ENCODE data around the gene CIAO1.

CIAO1 gene

GRCh38 chr2:96240341-96241038 is 25.5 kb upstream of the CIAO1 start:
- Histone ChIP-seq H3K9ac (ENCODE audit: low read depth, low read length) (no peak overlapping the region), H3K27me3 (ENCODE audit: insufficient read depth, low read length) (no peaks in the 10 kb centered on the region), H3K27ac (ENCODE audit: low read length) (no peak overlapping the region), H3K4me1 (ENCODE audit: insufficient read depth, low read length) (no peaks in the 10 kb centered on the region), H3K9me3 (ENCODE audit: insufficient read depth, low read depth, low read length) (no peaks in the 10 kb centered on the region), H3K4me3 (ENCODE audit: low read length) (no peak overlapping the region), H3K36me3 (ENCODE audit: insufficient read depth, low read depth, low read length) (no peaks in the 10 kb centered on the region)

- H3K9me3 ChIP-seq (ENCODE audit: insufficient read depth, low read depth, low read length), result no peaks in the 10 kb centered on the region
- H3K27ac ChIP-seq (ENCODE audit: low read length), result no peak overlapping the region
- H3K4me1 ChIP-seq (ENCODE audit: insufficient read depth, low read length), result no peaks in the 10 kb centered on the region
- no peaks in the 10 kb centered on the region for H3K27me3 ChIP-seq (ENCODE audit: insufficient read depth, low read length)
- H3K36me3 ChIP-seq (ENCODE audit: insufficient read depth, low read depth, low read length), result no peaks in the 10 kb centered on the region
- no peak overlapping the region for H3K4me3 ChIP-seq (ENCODE audit: low read length)
- no peak overlapping the region for H3K9ac ChIP-seq (ENCODE audit: low read depth, low read length)
Measured at GRCh38 chr2:96241227-96241626, 24.8 kb upstream of the CIAO1 start.

- Histone ChIP-seq H3K9me3 (ENCODE audit: insufficient read depth, low read depth, low read length) (no peaks in the 10 kb centered on the region), H3K27ac (ENCODE audit: low read length) (no peak overlapping the region), H3K36me3 (ENCODE audit: insufficient read depth, low read depth, low read length) (no peaks in the 10 kb centered on the region), H3K4me3 (ENCODE audit: low read length) (no peak overlapping the region), H3K4me1 (ENCODE audit: insufficient read depth, low read length) (no peaks in the 10 kb centered on the region), H3K9ac (ENCODE audit: low read depth, low read length) (no peak overlapping the region), H3K27me3 (ENCODE audit: insufficient read depth, low read length) (no peaks in the 10 kb centered on the region)
Measured at GRCh38 chr2:96241900-96242611, 24.0 kb upstream of the CIAO1 start.

GRCh38 chr2:96243843-96244242 is 22.2 kb upstream of the CIAO1 start:
- no peaks in the 10 kb centered on the region for H3K36me3 ChIP-seq (ENCODE audit: insufficient read depth, low read depth, low read length)
- H3K9ac ChIP-seq (ENCODE audit: low read depth, low read length), result no peak overlapping the region
- H3K4me1 ChIP-seq (ENCODE audit: insufficient read depth, low read length), result no peaks in the 10 kb centered on the region
- H3K4me3 ChIP-seq (ENCODE audit: low read length), result no peak overlapping the region
- no peak overlapping the region for H3K27ac ChIP-seq (ENCODE audit: low read length)
- H3K9me3 ChIP-seq (ENCODE audit: insufficient read depth, low read depth, low read length), result no peaks in the 10 kb centered on the region
- H3K27me3 ChIP-seq (ENCODE audit: insufficient read depth, low read length), result no peaks in the 10 kb centered on the region

- Histone ChIP-seq H3K9me3 (ENCODE audit: insufficient read depth, low read depth, low read length) (no peaks in the 10 kb centered on the region), H3K27ac (ENCODE audit: low read length) (no peak overlapping the region), H3K4me3 (ENCODE audit: low read length) (no peak overlapping the region), H3K36me3 (ENCODE audit: insufficient read depth, low read depth, low read length) (no peaks in the 10 kb centered on the region), H3K9ac (ENCODE audit: low read depth, low read length) (no peak overlapping the region), H3K27me3 (ENCODE audit: insufficient read depth, low read length) (no peaks in the 10 kb centered on the region), H3K4me1 (ENCODE audit: insufficient read depth, low read length) (no peaks in the 10 kb centered on the region)
Measured at GRCh38 chr2:96245609-96246390, 20.2 kb upstream of the CIAO1 start.

- no peaks in the 10 kb centered on the region for H3K4me1 ChIP-seq (ENCODE audit: insufficient read depth, low read length)
- no peaks in the 10 kb centered on the region for H3K9me3 ChIP-seq (ENCODE audit: insufficient read depth, low read depth, low read length)
- no peak overlapping the region for H3K9ac ChIP-seq (ENCODE audit: low read depth, low read length)
- peaks cover 2% of the 10 kb centered on the region; the same call in 1 of the 2 replicates for H3K36me3 ChIP-seq (ENCODE audit: insufficient read depth, low read depth, low read length)
- H3K27ac ChIP-seq (ENCODE audit: low read length), result no peak overlapping the region
- H3K27me3 ChIP-seq (ENCODE audit: insufficient read depth, low read length), result no peaks in the 10 kb centered on the region
- no peak overlapping the region for H3K4me3 ChIP-seq (ENCODE audit: low read length)
Measured at GRCh38 chr2:96247009-96247408, 19.0 kb upstream of the CIAO1 start.

- H3K4me3 ChIP-seq (ENCODE audit: low read length), result no peak overlapping the region
- peaks cover 11% of the 10 kb centered on the region for H3K36me3 ChIP-seq (ENCODE audit: insufficient read depth, low read depth, low read length)
- H3K9me3 ChIP-seq (ENCODE audit: insufficient read depth, low read depth, low read length), result no peaks in the 10 kb centered on the region
- no peaks in the 10 kb centered on the region for H3K4me1 ChIP-seq (ENCODE audit: insufficient read depth, low read length)
- no peak overlapping the region for H3K9ac ChIP-seq (ENCODE audit: low read depth, low read length)
- no peak overlapping the region for H3K27ac ChIP-seq (ENCODE audit: low read length)
- no peaks in the 10 kb centered on the region for H3K27me3 ChIP-seq (ENCODE audit: insufficient read depth, low read length)
Measured at GRCh38 chr2:96247896-96248295, 18.1 kb upstream of the CIAO1 start.

DNA sequence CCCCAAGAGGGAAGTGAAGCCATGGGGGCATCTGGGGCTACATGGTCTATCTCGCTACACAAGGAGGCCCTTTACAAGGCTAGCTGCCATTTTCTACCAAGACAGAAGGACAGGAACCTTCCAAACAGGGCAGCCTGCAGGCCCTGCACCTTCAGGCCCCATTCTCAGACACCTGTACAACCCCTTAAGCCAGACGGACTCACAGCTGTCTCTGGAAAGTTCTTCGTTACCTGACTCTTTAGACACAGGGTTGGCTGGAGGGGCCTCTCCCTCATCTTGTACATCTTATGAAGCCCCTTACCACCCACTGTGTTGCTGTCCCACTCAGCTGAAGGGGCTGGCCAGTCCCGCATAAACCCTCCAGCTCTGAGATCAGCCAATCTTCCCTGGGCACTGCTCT is 17.4 kb upstream of the CIAO1 start:
- Histone ChIP-seq H3K27ac (ENCODE audit: low read length) (no peak overlapping the region), H3K4me3 (ENCODE audit: low read length) (no peak overlapping the region), H3K36me3 (ENCODE audit: insufficient read depth, low read depth, low read length) (peaks cover 18% of the 10 kb centered on the region), H3K4me1 (ENCODE audit: insufficient read depth, low read length) (no peaks in the 10 kb centered on the region), H3K9me3 (ENCODE audit: insufficient read depth, low read depth, low read length) (no peaks in the 10 kb centered on the region), H3K9ac (ENCODE audit: low read depth, low read length) (no peak overlapping the region), H3K27me3 (ENCODE audit: insufficient read depth, low read length) (no peaks in the 10 kb centered on the region)

DNA sequence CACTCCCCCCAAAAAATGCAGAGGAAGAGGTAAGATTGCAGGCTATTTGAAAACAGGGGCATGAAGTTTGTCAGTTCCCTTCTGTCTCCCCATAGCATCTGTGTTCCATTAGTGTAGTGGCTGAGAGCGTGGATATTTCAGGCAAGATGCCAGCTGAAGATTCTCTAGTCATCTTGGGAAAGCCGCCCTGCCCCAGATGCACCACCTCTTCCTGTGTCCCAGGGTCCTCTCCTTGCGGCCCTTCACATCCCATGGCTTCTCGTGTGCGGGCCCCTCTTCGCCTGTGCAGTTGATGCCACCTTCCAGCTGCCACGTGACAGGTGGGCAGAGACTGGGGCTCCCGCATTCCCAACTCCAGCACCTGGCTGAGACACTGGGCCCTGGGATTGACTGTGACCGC is 16.4 kb upstream of the CIAO1 start:
- H3K9ac ChIP-seq (ENCODE audit: low read depth, low read length), result no peak overlapping the region
- H3K36me3 ChIP-seq (ENCODE audit: insufficient read depth, low read depth, low read length), result peaks cover 28% of the 10 kb centered on the region
- H3K4me3 ChIP-seq (ENCODE audit: low read length), result no peak overlapping the region
- no peaks in the 10 kb centered on the region for H3K27me3 ChIP-seq (ENCODE audit: insufficient read depth, low read length)
- no peaks in the 10 kb centered on the region for H3K9me3 ChIP-seq (ENCODE audit: insufficient read depth, low read depth, low read length)
- no peak overlapping the region for H3K27ac ChIP-seq (ENCODE audit: low read length)
- no peaks in the 10 kb centered on the region for H3K4me1 ChIP-seq (ENCODE audit: insufficient read depth, low read length)

- Histone ChIP-seq H3K27ac (ENCODE audit: low read length) (no peak overlapping the region), H3K9me3 (ENCODE audit: insufficient read depth, low read depth, low read length) (no peaks in the 10 kb centered on the region), H3K27me3 (ENCODE audit: insufficient read depth, low read length) (no peaks in the 10 kb centered on the region), H3K9ac (ENCODE audit: low read depth, low read length) (no peak overlapping the region), H3K4me3 (ENCODE audit: low read length) (no peak overlapping the region), H3K36me3 (ENCODE audit: insufficient read depth, low read depth, low read length) (peaks cover 33% of the 10 kb centered on the region), H3K4me1 (ENCODE audit: insufficient read depth, low read length) (no peaks in the 10 kb centered on the region)
Measured at GRCh38 chr2:96250188-96250587, 15.8 kb upstream of the CIAO1 start.

GRCh38 chr2:96251721-96252292 is 14.2 kb upstream of the CIAO1 start:
- Histone ChIP-seq H3K9ac (ENCODE audit: low read depth, low read length) (no peak overlapping the region), H3K4me1 (ENCODE audit: insufficient read depth, low read length) (no peaks in the 10 kb centered on the region), H3K4me3 (ENCODE audit: low read length) (no peak overlapping the region), H3K36me3 (ENCODE audit: insufficient read depth, low read depth, low read length) (peaks cover 40% of the 10 kb centered on the region), H3K27ac (ENCODE audit: low read length) (no peak overlapping the region), H3K9me3 (ENCODE audit: insufficient read depth, low read depth, low read length) (no peaks in the 10 kb centered on the region), H3K27me3 (ENCODE audit: insufficient read depth, low read length) (no peaks in the 10 kb centered on the region)

Measured in iPS-20b (cell line).